Glutamatergic neuron (in vitro differentiated cells): ENCODE results near the gene BCO1. TPM values are rescaled to one million over a fixed set of nuclear protein-coding genes. Genes with fewer than 3 reads are reported as not detected.

ENCODE experiments used
- total RNA-seq: library from RNA; stranded (reverse); fragmentation: NEBNext Ultra II Directional; extraction: Animal tissue kit (Norgen Biotek cat#: 25700); gene quantifications from one replicate; pipeline ENCODE4 v1.2.1, GENCODE V29; 2021; ENCODE audit not compliant: unreplicated experiment

Gene BCO1
- total RNA-seq, 1 donor from 2014 or later: not detected

Other genes starting within 250 kb of the BCO1 start
- 76.2 TPM for gene CMC2, start 231.8 kb upstream of the BCO1 start, total RNA-seq
- 9.2 TPM for gene CENPN, start 231.5 kb upstream of the BCO1 start, total RNA-seq
- gene ATMIN, start 202.8 kb upstream of the BCO1 start, total RNA-seq: 61.5 TPM
- 1.0 TPM for gene C16orf46, start 161.5 kb upstream of the BCO1 start, total RNA-seq
- gene GCSH, start 142.3 kb upstream of the BCO1 start, total RNA-seq: 30.0 TPM
- 14.4 TPM for gene GAN, start 76.3 kb downstream of the BCO1 start, total RNA-seq
- 163 TPM for gene CMIP, start 206.1 kb downstream of the BCO1 start, total RNA-seq